Lower leg skin (tissue), 3 donors: ENCODE results near the gene FKBP11.

Experiments
- CTCF ChIP-seq, 3 donors: fragments of 450-650 bp; IDR thresholded peaks; one replicate each; pipeline ENCODE4 v1.5.1; 2016; ENCODE audit warnings: antibody characterized with exemption in 3 of 3, mild to moderate bottlenecking in 3 of 3, moderate library complexity in 2 of 3
- POLR2A ChIP-seq, 2 donors: fragments of 450-650 bp; IDR thresholded peaks; one replicate each; pipeline ENCODE4 v1.6.1; 2016 to 2017; ENCODE audit warnings: antibody characterized with exemption in 2 of 2, mild to moderate bottlenecking in 1 of 2, moderate library complexity in 1 of 2

GRCh38 chr12:48946943-48947342 is 21.7 kb upstream of the FKBP11 start:
- no peak for TF ChIP-seq CTCF (IDR thresholded peaks at IDR 0.05)
- TF ChIP-seq POLR2A (IDR thresholded peaks at IDR 0.05), result no peak
